HepG2 (cell line): Measurements from ENCODE around the gene LBX2. TPM values are rescaled to one million over a fixed set of nuclear protein-coding genes. Genes with fewer than 3 reads are reported as not detected.
"Not testable (repeated sequence)": the region's sequence is repeated elsewhere in the genome, so short reads cannot be mapped to it uniquely, and the experiment has no call there.

ENCODE experiments used
- ATAC-seq: fragments of 200-7000 bp; cut with Tn5 transposase; 3 replicates; pipeline ENCODE4 v1.9.1; 2020; ENCODE audit warnings: mild to moderate bottlenecking, moderate library complexity
- BruUV-seq: library from RNA; stranded (reverse); fragments of 400-500 nt; replicated peaks from 2 replicates; lab custom pipeline; 2021; lab: Mats Ljungman, UMichigan
- CTCF ChIA-PET: fragments of 300-600 bp; formaldehyde crosslinking; extraction: SDS; loops from one replicate; lab custom pipeline; 2021; ENCODE audit warnings: low total read pairs, inconsistent platforms, low intra/inter-chr PET ratio; lab: Yijun Ruan, JAX
- POLR2A ChIA-PET: fragments of 350-600 bp; sonication (Branson Sonifier 250); formaldehyde crosslinking; loops from one replicate; lab custom pipeline; 2020; ENCODE audit warnings: antibody characterized with exemption, inconsistent platforms; lab: Yijun Ruan, JAX
- DNase-seq: peaks from one replicate; pipeline ENCODE4 v3.0.0-alpha.2; 2015; ENCODE audit warnings: low spot score
- FAIRE-seq: peaks from 3 replicates; lab custom pipeline; 2011; peaks lifted over from hg19 to GRCh38; lab: Jason Lieb, UNC
- H2AFZ ChIP-seq: one replicate; pipeline ENCODE4 v1.6.1; 2011; ENCODE audit warnings: low read length, inconsistent platforms
- H3K27ac ChIP-seq: fragments of 300-600 bp; 3 replicates; pipeline ENCODE4 v1.8.0; 2011; ENCODE audit warnings: mixed run types, mild to moderate bottlenecking, mixed read lengths, low read length, inconsistent platforms; ENCODE audit not compliant: insufficient read depth; ENCODE audit errors: extremely low read length
- H3K27me3 ChIP-seq, 2 experiments: fragments of 200-600 bp in 1 of 2; 2 replicates in 1 of 2; 3 replicates in 1 of 2; pipeline versions ENCODE4 v1.6.0 to v1.8.0; 2011; ENCODE audit warnings: low read length in 2 of 2, mild to moderate bottlenecking in 2 of 2, moderate library complexity in 2 of 2, inconsistent platforms in 1 of 2; ENCODE audit not compliant: insufficient read depth in 2 of 2, control insufficient read depth in 1 of 2
- H3K36me3 ChIP-seq, 2 experiments: fragments of 200-600 bp in 1 of 2; replicated peaks in 1 of 2; 2 replicates in 1 of 2; 3 replicates in 1 of 2; pipeline versions ENCODE4 v1.5.1 to v1.8.0; 2011; ENCODE audit warnings: low read length in 2 of 2, inconsistent platforms in 1 of 2; ENCODE audit not compliant: insufficient read depth in 2 of 2, control insufficient read depth in 1 of 2
- H3K4me1 ChIP-seq: 2 replicates; pipeline ENCODE4 v1.5.1; 2012; ENCODE audit warnings: low read length, inconsistent platforms; ENCODE audit not compliant: insufficient read depth
- H3K4me2 ChIP-seq: 2 replicates; pipeline ENCODE4 v1.6.0; 2011; ENCODE audit warnings: low read depth, low read length, inconsistent platforms
- H3K4me3 ChIP-seq, 3 experiments: fragments of 200-600 bp in 1 of 3; sonication (generic), shearing (Covaris generic) in 1 of 3; replicated peaks in 1 of 3; 2 replicates each; pipeline ENCODE4 v1.5.1; 2011 to 2016; ENCODE audit warnings: low read length in 3 of 3, inconsistent platforms in 2 of 3, low read depth in 2 of 3, mild to moderate bottlenecking in 2 of 3, control low read depth in 1 of 3, mixed read lengths in 1 of 3; ENCODE audit not compliant: insufficient read depth in 1 of 3
- H3K79me2 ChIP-seq: one replicate; pipeline ENCODE4 v1.6.1; 2011; ENCODE audit warnings: low read length, inconsistent platforms; ENCODE audit not compliant: insufficient read depth
- H3K9ac ChIP-seq: 2 replicates; pipeline ENCODE4 v1.6.0; 2011; ENCODE audit warnings: mild to moderate bottlenecking, low read depth, low read length, inconsistent platforms; ENCODE audit not compliant: insufficient read depth
- H3K9me3 ChIP-seq: 2 replicates; pipeline ENCODE4 v1.5.1; 2012; ENCODE audit warnings: mild to moderate bottlenecking, low read length
- H4K20me1 ChIP-seq: 2 replicates; pipeline ENCODE4 v1.6.0; 2011; ENCODE audit warnings: inconsistent platforms, mild to moderate bottlenecking, low read length, moderate library complexity; ENCODE audit not compliant: insufficient read depth
- AGO1 ChIP-seq: fragments of 200-400 bp; formaldehyde crosslinking; IDR thresholded peaks from 2 replicates; pipeline ENCODE4 v1.6.1; 2017; ENCODE audit warnings: mild to moderate bottlenecking, low read depth, low read length, moderate library complexity; ENCODE audit not compliant: poor library complexity, severe bottlenecking
- HOXA9 ChIP-seq: sonication (generic); formaldehyde crosslinking; IDR thresholded peaks from 2 replicates; pipeline ENCODE4 v1.8.1; 2022; ENCODE audit warnings: missing genetic modification reagents, mild to moderate bottlenecking, moderate library complexity, borderline replicate concordance
- JUNB ChIP-seq: sonication (generic); formaldehyde crosslinking; IDR thresholded peaks from 2 replicates; pipeline ENCODE4 v1.8.0; 2022; ENCODE audit warnings: missing genetic modification reagents, mild to moderate bottlenecking, borderline replicate concordance
- KDM5B ChIP-seq: sonication (generic); formaldehyde crosslinking; IDR thresholded peaks from 2 replicates; pipeline ENCODE4 v1.4.0; 2020; ENCODE audit warnings: missing genetic modification reagents, mild to moderate bottlenecking, borderline replicate concordance
- PAF1 ChIP-seq: IDR thresholded peaks from 2 replicates; pipeline ENCODE4 v1.6.1; 2016; ENCODE audit warnings: missing genetic modification reagents, missing compliant biosample characterization
- POLR2G ChIP-seq: fragments of 200-400 bp; formaldehyde crosslinking; IDR thresholded peaks from 2 replicates; pipeline ENCODE4 v1.6.1; 2018; ENCODE audit warnings: mild to moderate bottlenecking, low read depth, low read length, moderate library complexity
- RBM22 ChIP-seq: fragments of 200-400 bp; formaldehyde crosslinking; optimal IDR thresholded peaks from 2 replicates; pipeline ENCODE3; 2017; ENCODE audit warnings: mild to moderate bottlenecking, low read length, moderate library complexity
- REL ChIP-seq: sonication (generic); formaldehyde crosslinking; conservative IDR thresholded peaks from 2 replicates; pipeline ENCODE4 v1.8.0; 2022; ENCODE audit warnings: mild to moderate bottlenecking, missing genetic modification reagents, moderate library complexity
- SP2 ChIP-seq: sonication (generic); formaldehyde crosslinking; IDR thresholded peaks from 2 replicates; pipeline ENCODE4 v1.5.1; 2020; ENCODE audit warnings: mild to moderate bottlenecking, missing genetic modification reagents
- ZBTB38 ChIP-seq: sonication (generic); formaldehyde crosslinking; IDR thresholded peaks from 2 replicates; pipeline ENCODE4 v1.5.1; 2020; ENCODE audit warnings: mild to moderate bottlenecking, missing genetic modification reagents
- ZC3H13 ChIP-seq: sonication (generic); formaldehyde crosslinking; IDR thresholded peaks from 2 replicates; pipeline ENCODE4 v1.8.1; 2023; ENCODE audit warnings: mild to moderate bottlenecking, missing genetic modification reagents, moderate library complexity
- ZNF558 ChIP-seq: sonication (generic); formaldehyde crosslinking; IDR thresholded peaks from 2 replicates; pipeline ENCODE4 v1.9.0; 2022; ENCODE audit warnings: mild to moderate bottlenecking, missing genetic modification reagents, borderline replicate concordance
- WGBS: methylation state at CpG from one replicate; pipeline ENCODE4 v1.1.6; 2017; ENCODE audit warnings: low lambda C conversion rate; 5-methylcytosine and 5-hydroxymethylcytosine counted together
- in situ Hi-C: cut with HindIII; loops from 2 replicates; pipeline ENCODE4 v1.10.0; 2017; ENCODE audit warnings: low pct_unique_long_range_greater_than_20kb; ENCODE audit not compliant: extremely low pct_ligation_motif_present
- intact Hi-C: fragments of 100-400 bp; cut with micrococcal nuclease; formaldehyde crosslinking; loops from one replicate; pipeline ENCODE4 v1.10.0; 2022; ENCODE audit not compliant: unreplicated experiment
- polyA plus RNA-seq, 8 experiments: library from polyadenylated mRNA; depleted of rRNA in 3 of 8; stranded (reverse) in 7 of 8; unstranded in 1 of 8; fragments of >200 nt; fragmentation: Illumina TruSeq in 4 of 8; extraction: Trizol in 4 of 8; gene quantifications; 2 replicates each; pipeline versions ENCODE4 v1.2.1 to v1.2.3, GENCODE V29; 2011 to 2016; ENCODE audit warnings: low read depth in 4 of 8, missing spikeins in 1 of 8, mixed read lengths in 1 of 8; ENCODE audit not compliant: insufficient read depth in 1 of 8
- total RNA-seq, 5 experiments: library from RNA; depleted of rRNA; stranded (reverse); fragments of >200 nt; fragmentation: Illumina TruSeq; extraction: Trizol; gene quantifications; 2 replicates each; pipeline ENCODE4 v1.2.3, GENCODE V29; 2016; ENCODE audit warnings: low read depth in 1 of 5

The LBX2 gene
- total and polyA plus RNA-seq, 2 of the 13 experiments (the other 11 are each of a cell fraction or from before 2014, with no cell fraction given) = 6.4 to 8.1 TPM

- H3K9ac ChIP-seq, ATAC-seq, FAIRE-seq, H2AFZ ChIP-seq, H3K27ac ChIP-seq, H4K20me1 ChIP-seq, H3K27me3 ChIP-seq, in situ Hi-C loops, H3K9me3 ChIP-seq, BruUV-seq, CTCF ChIA-PET, DNase-seq: not testable (repeated sequence)
- Histone ChIP-seq H3K79me2 (peaks cover 38% of the 10 kb centered on the region), H3K4me3 (peak overlapping the region; percentile 65 to 88 (median 86); a peak in 4 of 6 replicates), H3K4me1 (peaks cover 41% of the 10 kb centered on the region), H3K4me2 (peak overlapping the region; percentile 98), H3K36me3 (peaks cover 1 to 24% of the 10 kb centered on the region in 2 experiments)
- POLR2A ChIA-PET = interaction anchor here (1.8 to 12.4 kb wide), 10 partner anchors 13 to 70 kb away, joined by 8 to 342 read pairs (median 38); partner anchors contain the start of genes AUP1, C2orf81, CCDC142 and HTRA2
- intact Hi-C loops = loop anchor here (2.0 kb wide), 2 partner anchors 13 to 69 kb away; partner anchors contain the start of genes AUP1, HTRA2 and MRPL53
- peak; percentile 12; the same call in 1 of the 2 replicates for TF ChIP-seq SP2 (CRISPR knock-in tag)
- TF ChIP-seq KDM5B = 0 out of 2 replicates have a peak, but pooled peaks have one; percentile 53
- TF ChIP-seq POLR2G = peak; percentile 58
- peak; percentile 7; the same call in 1 of the 2 replicates for TF ChIP-seq ZNF558 (CRISPR knock-in tag)
- TF ChIP-seq AGO1 = peak; percentile 38
- TF ChIP-seq JUNB (CRISPR knock-in tag) = peak; percentile 13; the same call in 1 of the 2 replicates
- TF ChIP-seq ZBTB38 (CRISPR knock-in tag) = 0 out of 2 replicates have a peak, but pooled peaks have one; percentile 16
- TF ChIP-seq RBM22 = peak; percentile 10
- 0 out of 2 replicates have a peak, but pooled peaks have one; percentile 67 for TF ChIP-seq ZC3H13 (CRISPR knock-in tag)
- peak; percentile 58; the same call in 1 of the 2 replicates for TF ChIP-seq PAF1 (CRISPR knock-in tag)
- TF ChIP-seq REL = 0 out of 2 replicates have a peak, but pooled peaks have one; percentile 41
- TF ChIP-seq HOXA9 (CRISPR knock-in tag) = 0 out of 2 replicates have a peak, but pooled peaks have one; percentile 39
- WGBS = 87% methylated on average over 12 of the region's 13 CpGs
These were observed 39.8 kb downstream of the LBX2 start for GRCh38 chr2:74459503-74460118.
